ENCODE data around the gene PHPT1.

GRCh38 chr9:136848393-136849037 is 694 bp upstream of the PHPT1 start:
- TF ChIP-seq CTCF (IDR thresholded peaks at IDR 0.05; ENCODE audit: low read depth, low read length, missing input control), result no peak
- no peak for TF ChIP-seq TAF1 (conservative IDR thresholded peaks at IDR 0.05)
- TF ChIP-seq FOXA1 (IDR thresholded peaks at IDR 0.05), result no peak
- no peak for TF ChIP-seq RAD21 (IDR thresholded peaks at IDR 0.05)
- TF ChIP-seq MAX (IDR thresholded peaks at IDR 0.05), result no peak
- TF ChIP-seq ATF3 (IDR thresholded peaks at IDR 0.05), result no peak
- TF ChIP-seq SP1 (IDR thresholded peaks at IDR 0.05), result no peak
- no peak for TF ChIP-seq HNF4A (conservative IDR thresholded peaks at IDR 0.05)
- TF ChIP-seq GABPA (IDR thresholded peaks at IDR 0.05 in 1 of 2, conservative IDR thresholded peaks at IDR 0.05 in 1 of 2), result no peak
